Stimulated activated CD4-positive, alpha-beta T cell treated with anti-CD3 and anti-CD28 coated beads, Interleukin-12 subunit alpha, Interleukin-12 subunit beta, amount 100 ng/mL, for 4 hours (primary cell): ENCODE data around the gene EXOC3L4.
A peak's percentile ranks its signal among the peaks of the same experiment; 100 is the strongest.
"Not testable (repeated sequence)": the region's sequence is repeated elsewhere in the genome, so short reads cannot be mapped to it uniquely, and the experiment has no call there.

Experiments
- DNase-seq: peaks from one replicate; pipeline ENCODE4 v3.0.0-alpha.2; 2020

The EXOC3L4 gene

GRCh38 chr14:103094406-103095209 lies at the start of gene EXOC3L4:
Gene EXOC3L4 (plus strand): TSS chr14:103094725. CDS start chr14:103100220, 5,495 bp downstream.
- no peak for DNase-seq

- DNase-seq: no peak
Observed at GRCh38 chr14:103045371-103045869, 49.1 kb upstream of the EXOC3L4 start.

DNA sequence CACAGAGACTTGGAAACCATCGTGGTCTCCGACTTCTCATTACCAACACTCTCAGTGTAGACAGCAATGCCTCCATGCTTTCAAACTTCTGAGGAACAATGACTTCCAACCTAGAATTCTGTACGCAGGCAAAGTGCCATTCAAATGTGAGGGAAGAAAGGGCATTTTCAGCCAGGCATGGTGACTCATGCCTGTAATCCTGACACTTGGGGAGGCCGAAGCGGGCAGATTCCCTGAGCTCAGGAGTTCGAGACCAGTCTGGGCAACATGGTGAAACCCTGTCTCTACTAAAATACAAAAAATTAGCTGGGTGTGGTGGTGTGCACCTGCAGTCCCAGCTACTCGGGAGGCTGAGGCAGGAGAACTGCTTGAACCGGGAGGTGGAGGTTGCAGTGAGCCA lies 47.1 kb upstream of the EXOC3L4 start:
- DNase-seq: not testable (repeated sequence)

GRCh38 chr14:103050935-103051334 lies 43.6 kb upstream of the EXOC3L4 start:
- no peak for DNase-seq

DNA sequence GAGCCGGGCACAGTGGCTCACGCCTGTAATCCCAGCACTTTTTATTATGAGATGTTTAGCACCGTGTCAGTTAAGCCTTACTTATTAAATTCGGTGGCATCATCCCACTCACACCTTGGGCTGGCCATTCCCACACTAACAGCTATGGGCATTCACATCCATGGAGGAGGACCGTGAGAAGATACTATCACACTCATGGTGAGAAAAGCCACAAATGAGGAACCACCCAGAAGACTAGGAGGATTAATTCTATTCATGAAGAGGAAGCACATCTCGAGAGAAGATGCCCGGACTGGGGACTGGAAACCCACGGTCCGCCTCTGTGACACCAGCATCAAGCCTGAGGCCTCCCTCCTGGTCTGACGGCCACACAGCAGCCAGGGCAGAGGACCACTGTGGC lies 42.1 kb upstream of the EXOC3L4 start:
- no peak for DNase-seq

GRCh38 chr14:103055695-103056094 lies 38.8 kb upstream of the EXOC3L4 start:
- no peak for DNase-seq

- no peak for DNase-seq
Observed at GRCh38 chr14:103056322-103057027, 38.0 kb upstream of the EXOC3L4 start.

GRCh38 chr14:103057028-103057371 lies 37.5 kb upstream of the EXOC3L4 start:
- no peak for DNase-seq

- peak; percentile 54 for DNase-seq
Observed at GRCh38 chr14:103057372-103058163, 37.0 kb upstream of the EXOC3L4 start, which contains the start of gene CDC42BPB. Gene CDC42BPB (minus strand): TSS chr14:103057549. CDS start chr14:103057173, 376 bp downstream.

DNA sequence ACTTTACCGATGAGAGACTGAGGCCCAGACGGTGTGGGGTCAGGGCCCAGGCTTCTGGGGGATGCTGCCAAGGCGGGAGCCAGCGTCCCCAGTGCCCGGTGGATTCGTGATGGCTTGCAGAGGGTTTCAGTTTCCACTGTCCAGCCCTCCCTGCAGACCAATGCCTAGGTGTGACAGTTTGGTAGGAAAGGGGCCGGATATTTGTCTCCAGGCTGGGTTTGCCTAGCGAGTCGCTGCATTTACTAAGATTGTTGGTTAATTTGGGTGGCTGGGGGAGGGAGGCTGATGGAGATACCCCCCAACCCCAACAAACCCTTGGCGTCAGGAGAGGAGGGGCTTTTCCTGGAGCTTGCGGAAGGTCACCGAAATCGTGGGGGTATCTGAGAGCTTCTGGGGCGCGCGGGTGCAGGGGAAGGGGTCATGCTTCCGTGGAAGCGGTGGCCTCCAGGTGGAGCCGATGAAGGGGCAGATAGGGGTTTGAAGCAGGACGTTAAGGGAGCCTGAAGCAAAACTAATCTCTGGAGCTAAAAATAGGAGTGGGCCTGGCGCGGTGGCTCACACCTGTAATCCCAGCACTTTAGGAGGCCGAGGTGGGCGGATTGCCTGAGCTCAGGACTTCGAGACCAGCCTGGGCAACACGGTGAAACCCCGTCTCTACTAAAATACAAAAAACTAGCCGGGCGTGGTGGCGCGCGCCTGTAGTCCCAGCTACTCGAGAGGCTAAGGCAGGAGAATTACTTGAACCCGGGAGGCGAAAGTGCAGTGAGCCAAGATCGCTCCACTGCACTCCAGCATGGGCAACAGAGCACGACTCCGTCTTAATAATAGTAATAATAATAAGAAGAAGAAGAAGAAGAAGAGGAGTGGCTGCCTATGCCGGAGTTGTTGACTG lies 36.1 kb upstream of the EXOC3L4 start:
- DNase-seq: no peak

DNA sequence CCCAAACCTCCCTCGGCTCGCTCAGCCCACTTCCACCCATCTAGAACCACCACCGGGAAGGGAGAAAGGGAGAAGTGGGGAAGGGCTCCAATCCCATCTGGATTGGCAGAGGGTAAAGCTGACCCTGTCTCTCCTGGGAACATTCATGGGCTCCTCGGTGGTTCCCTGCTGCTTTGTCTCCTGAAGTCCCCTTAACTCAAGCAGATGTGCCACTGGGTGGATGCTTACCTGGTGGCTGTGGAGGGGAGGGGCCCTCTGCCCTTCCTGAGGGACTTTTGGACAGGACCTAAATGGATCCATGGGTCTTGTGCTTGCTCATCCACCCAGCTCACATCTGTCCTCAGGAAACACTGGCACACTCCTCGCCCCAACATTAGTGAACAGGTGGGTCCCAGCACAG lies 35.0 kb upstream of the EXOC3L4 start:
- no peak for DNase-seq

DNA sequence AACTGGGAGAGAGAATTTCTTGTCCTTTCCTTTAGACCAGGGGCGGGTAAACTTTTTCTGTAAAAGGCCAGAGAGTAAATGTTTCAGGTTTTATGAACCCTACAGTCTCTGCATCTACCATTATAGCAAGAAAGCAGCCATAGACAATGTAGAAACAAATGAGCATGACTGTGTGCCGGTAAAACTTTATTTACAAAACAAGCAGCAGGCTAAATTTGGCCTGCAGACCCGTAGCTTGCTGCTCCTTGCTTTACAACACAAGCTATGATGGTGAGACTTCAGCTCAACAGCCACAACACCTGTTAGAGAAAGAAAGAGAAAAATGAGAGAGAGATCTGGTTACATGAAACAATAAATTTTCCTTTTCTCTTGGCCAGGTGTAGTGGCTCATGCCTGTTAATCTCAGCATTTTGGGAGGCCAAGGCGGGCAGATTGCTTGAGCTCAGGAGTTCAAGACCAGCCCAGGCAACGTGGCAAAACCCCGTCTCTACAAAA lies 33.0 kb upstream of the EXOC3L4 start:
- DNase-seq: no peak

GRCh38 chr14:103064436-103064835 lies 30.1 kb upstream of the EXOC3L4 start:
- DNase-seq: no peak

GRCh38 chr14:103064978-103065377 lies 29.5 kb upstream of the EXOC3L4 start:
- DNase-seq: no peak

GRCh38 chr14:103065861-103066260 lies 28.7 kb upstream of the EXOC3L4 start:
- DNase-seq: no peak

DNA sequence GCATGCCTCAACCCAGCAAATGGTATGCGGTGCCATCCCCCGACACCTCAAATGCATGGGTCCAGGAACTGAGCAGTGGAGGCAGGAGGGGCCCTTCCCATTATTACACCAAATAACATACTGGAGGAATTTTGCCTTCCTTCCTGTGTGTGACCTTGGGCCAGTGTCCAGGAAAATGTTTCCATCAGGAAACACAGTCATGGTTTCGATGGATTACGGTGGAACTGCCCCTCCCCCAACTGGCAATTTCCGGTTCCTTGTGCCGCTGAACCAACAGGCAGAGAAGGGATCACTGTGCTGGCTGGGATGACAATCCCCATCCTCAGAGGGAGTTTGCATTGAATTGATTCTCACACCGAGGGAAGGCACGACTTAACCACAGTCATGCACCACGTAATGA lies 28.1 kb upstream of the EXOC3L4 start:
- DNase-seq: no peak

DNA sequence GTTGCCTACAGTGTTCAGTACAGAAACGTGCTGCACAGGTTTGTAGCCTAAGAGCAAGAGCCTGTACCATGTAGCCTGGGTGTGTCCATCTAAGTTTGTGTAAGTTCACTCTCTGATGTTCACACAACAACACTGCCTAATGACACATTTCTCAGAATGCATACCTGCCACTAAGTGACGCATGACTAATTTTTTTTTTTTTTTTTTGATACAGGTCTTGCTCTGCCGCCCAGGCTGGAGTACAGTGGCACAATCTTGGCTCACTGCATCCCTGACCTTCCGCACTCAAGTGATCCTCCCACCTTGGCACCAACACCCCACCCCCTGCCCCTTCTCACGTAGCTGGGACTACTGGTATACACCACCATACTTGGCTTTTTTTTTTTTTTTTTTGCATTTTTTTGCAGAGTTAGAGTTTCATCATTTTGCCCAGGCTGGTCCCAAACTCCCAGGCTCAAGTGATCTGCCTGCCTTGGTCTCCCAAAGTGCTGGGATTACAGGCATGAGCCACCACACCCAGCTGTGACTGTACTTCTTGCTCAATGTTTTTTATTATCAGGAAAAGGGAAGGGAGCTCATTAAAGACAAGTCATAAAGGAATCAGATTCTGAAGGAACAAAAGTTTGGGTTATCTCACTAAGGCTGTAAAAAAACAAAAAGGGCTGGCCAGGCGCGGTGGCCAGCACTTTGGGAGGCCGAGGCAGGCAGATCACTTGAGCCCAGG lies 27.1 kb upstream of the EXOC3L4 start:
- DNase-seq: no peak

DNA sequence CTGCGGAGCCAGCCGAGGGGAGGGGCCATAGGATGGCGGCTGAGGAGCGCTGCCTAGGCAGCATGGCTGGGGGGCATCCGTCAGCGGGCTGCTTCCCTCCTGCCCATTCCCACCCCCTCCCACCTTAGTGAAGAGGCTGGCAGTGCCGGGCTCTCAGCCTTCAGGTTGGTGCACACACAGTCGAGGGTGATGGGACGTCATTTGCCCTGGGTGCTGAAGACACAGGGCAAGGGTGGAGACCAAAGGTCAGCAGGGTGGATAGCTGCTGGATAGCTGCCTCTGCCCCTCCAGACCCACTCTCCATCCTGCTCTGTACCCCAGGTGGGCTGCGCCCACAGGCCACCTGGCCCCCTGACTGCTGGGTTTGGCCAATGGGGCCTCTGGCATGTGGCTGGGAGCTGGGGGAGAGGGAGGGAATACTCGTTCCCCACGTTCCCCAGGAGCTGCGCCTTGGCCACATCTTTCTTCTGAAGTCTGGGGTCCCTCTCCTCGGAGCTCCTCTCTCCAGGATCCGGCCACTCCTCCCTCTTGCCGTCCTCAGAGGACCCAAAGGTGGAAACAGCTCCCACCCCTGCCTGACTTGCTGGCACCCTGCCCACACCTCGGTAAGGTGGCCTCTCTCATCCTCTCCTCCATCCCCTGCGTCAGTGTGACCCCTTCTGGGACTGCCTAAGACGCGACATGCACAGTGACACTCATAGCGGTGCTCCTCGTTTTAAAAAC lies 26.0 kb upstream of the EXOC3L4 start:
- DNase-seq: no peak

DNA sequence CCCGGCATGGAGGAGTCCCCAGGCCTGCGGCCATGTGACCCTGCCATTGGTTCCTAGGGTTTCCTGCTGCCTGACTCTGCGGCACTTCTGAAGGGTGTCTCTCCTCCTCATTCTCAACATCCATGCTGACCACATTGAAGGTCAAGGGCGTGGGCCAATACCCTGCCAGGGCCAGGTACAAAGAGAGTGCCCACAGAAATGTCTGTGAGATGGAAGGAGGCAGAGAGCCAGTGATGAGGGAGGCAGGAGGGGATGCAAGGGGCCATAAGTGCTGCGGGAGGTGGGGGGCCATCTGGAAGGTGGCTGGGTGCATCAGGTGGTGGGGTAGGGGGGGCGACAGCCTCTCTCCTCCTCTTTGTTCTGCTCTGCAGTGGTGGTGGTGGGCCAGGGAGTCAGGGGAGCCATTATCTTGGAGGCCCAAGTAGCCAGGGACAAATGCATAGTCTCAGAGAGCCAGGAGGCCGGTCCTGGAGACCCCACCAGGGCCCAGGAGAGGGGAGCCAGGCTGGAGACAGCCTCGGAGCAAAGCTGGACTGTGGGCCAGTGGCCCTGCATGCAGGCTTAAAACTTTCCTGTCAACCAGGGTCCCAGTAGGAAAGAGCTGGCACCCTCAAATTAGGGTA lies 24.2 kb upstream of the EXOC3L4 start:
- DNase-seq: no peak

- no peak for DNase-seq
Observed at GRCh38 chr14:103070971-103071542, 23.5 kb upstream of the EXOC3L4 start.
